DMS114 treated with DMSO at 0.1 percent for 48 hours (cell line): ENCODE results near the gene SAMM50.

ENCODE experiments used
- DNase-seq: peaks from one replicate; lab custom pipeline; 2025; ENCODE audit not compliant: unreplicated experiment; lab: John Stamatoyannopoulos, UW

SAMM50 gene

DNA sequence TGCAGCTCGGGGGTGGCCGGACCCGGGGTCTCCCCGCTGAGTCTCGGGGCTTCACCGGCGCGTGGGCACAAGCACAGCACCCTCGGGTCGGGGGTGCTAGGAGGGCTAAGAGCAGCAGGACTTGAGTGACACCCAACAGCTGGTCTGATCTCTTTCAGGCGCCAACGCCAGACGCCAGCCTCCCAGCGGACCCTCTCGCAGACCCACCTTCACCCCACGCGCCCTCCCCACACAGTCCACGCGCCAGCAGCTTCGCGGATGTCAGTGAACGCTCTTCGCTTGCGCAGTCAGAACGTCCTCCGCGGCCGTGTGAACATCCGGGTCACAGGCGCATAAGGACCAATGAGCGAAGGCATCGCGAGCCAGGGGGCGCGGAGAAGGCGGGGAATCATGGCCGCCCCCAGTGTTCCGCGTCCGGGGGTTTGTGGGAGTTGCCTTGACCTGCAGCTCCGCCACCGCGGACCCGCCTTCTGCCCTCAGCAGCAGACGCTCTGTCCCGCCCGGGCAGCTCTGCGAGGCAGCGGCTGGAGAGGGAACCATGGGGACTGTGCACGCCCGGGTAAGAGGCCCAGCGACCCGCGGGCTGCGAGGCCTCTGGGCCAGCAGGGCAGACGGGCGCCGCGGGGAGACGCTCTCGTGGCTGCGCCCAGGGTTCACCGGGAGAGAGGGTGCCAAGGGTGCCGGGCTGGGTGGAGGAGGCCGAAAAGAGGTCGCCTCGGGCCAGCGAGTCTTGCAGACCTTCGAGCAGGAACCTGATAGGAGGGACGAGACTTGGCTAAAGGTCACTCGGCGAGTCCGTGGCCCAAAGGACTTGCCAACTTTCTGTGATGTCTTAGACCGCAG is at the start of gene SAMM50:
Gene SAMM50 (plus strand): TSS at position 403 of the 843 bp plus-strand sequence. CDS start 136 bp downstream, at position 539.
- DNase-seq = peak; percentile 65

DNA sequence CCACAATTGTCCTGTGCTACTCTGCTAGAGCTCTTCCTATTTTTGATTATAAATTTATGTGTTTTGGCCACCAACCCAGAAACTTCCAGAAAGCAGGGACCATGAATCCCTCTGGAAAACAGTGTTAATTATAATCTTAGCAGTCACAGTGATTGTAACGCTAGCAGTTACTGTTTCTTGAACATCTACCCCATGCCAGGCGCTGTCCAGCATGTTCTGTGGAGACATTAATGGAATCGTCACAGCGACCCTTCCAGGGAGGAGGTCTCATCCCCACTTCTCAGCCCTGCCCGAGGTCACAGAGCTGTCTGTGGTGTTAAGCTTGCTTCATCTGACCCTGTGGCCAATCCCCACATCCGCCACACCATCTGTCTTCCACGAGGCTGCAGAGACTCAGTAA is 49.6 kb upstream of the SAMM50 start:
- no peak for DNase-seq

DNA sequence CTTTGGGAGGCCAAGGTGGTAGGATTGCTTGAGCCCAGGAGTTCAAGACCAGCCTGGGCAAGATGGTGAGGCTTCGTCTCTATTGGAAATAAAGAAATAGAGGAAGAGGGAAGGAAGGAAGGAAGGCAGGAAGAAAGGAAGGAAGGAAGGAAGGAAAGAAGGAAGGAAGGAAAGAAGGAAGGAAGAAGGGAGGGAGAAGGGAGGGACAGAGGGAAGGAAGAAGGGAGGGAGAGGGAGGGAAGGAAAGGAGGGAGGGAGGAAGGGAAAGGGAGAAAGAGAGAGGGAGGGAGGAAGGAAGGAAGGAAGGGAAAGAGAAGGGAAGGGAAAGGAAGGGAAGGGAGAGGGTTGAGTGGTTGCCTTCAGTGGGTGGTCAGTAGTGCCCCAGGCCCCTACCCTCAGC is 45.5 kb upstream of the SAMM50 start:
- DNase-seq = no peak

DNA sequence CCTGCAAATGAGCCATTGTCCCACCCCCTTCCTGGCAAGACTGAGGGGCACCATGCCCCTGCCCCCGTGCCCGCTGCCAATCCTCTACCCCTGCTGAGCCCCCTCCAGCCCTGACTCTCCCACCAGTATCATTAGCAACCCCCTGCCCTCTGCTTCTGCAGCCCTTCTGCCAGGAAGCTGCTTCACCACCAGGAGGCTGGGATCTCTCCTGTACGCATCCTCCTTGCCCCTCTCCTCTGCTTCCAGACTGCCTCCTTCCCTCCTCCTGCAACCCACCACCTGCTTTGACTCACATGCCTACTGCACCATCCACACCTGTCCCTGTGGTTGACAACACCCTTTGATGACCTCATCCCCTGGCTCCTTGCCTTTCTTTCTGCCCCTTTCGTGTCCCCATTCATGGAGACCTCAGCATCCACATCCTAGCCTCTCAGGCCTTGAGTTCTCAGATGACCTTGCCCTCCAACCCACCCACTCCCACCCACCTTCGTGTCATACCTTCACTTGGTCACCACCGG is 45.0 kb upstream of the SAMM50 start:
- DNase-seq = no peak

DNA sequence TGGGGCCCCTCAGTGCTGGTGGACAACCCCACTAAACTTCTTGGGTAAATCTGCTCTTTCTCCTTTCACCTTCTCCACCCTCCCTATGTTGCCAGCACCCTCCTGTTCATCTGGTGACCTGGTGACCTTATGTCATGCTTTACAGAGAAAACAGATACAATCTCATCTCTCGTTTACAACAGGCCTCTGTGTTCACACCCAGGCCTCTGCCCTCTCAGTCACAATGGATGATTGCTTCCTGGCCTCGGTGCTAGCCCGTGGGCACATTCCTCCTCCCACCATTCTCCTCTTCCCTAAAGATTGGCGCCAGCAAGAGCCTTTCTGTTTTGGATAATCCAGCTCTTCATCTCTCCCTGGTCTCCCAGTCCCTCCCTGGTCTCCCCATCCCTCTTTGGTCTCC is 43.9 kb upstream of the SAMM50 start:
- no peak for DNase-seq

DNA sequence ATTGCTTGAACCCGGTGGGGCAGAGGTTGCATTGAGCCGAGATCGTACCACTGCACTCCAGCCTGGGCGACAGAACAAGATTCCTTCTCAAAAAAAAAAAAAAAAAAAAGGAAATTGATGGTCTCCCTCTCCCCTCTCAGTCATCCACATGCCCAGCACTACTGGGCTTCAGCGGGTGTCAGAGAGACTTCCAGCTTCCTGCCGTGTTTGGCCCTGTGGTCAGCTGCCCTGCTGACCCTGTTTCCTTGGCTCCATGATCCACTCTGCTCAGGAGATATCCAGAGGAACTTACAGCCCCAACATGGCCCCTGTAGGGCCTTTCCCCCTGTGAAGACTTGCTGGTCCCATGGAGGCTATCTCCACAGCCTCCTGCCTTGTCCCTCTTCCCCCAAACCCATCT is 37.7 kb upstream of the SAMM50 start:
- DNase-seq = no peak

DNA sequence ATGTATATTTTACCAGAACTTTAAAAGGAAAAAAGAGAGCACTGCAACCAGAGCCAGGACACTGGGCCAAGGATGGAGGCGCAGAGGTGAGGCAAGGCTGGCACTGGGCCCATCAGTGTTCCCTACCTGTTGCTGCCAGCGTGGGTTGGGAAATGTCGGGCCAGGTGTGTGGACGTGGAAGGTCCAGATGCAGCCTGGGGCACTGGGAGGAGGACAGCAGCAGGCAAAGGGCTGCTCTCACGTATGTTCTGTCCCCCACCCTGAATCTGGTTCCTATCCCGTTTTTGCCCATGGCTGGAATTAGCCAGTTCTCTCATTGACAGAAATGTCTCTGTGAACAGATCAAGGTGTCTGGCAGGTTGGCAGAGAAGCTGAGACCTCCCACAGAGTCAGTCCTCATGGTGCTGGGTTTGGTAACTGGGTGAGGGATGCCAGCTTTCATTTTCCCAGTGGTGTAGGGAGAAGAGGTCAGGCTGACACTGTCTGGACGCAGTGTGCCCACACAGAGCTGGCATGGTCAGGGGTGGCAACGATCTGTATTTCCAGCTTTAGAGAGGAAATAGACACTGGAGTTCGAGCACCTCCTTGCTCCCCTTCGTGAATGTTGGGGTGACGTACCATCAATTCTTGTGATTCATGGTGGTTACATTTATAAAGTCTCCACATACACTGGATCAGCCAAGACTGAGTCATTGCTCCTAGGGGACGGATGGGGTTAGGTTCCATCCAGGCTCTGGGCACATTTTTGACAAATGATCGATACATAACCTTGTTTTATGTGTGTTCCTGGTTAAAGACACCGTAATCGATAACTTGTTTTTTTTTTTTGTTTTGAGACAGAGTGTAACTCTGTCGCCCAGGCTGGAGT is 35.9 kb upstream of the SAMM50 start:
- no peak for DNase-seq

DNA sequence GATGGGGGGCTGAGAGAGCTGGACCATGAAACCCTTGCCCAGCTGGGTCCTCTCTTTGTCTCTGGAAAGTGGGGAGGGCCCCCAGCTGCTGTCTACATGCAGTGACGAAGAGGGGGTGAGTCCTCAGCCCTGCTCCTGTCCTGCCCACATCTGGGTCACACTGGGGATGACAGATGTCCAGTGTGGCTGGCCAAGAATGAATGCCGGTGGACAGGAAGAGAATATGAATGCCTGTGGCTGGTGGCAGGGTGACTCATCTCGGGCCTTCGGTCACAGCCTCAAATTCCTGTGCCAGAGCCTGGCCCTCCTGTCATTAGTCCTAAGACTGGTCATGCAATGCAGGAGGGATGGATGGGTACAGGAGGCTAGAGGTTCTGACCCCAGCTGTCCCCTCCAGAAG is 33.9 kb upstream of the SAMM50 start:
- DNase-seq = no peak

DNA sequence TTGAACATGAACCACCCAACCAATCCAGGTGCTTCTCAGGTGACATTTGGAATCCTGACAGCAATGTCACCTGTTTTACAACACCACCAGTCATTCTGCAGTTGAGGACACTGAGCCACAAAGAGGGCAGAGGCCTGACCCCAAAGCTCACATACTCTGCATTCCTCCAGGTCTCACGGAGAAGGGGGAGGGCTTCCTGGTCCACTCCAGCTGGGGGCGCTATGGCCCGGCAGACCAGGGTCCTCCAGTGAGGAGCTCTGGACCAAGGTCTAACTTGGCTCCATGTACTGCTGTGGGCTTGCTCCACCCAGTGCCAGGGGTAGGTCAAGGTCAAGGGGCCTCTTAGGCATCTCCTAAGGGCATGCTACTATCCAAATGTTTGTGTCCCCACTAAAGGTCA is 33.1 kb upstream of the SAMM50 start:
- DNase-seq = no peak

DNA sequence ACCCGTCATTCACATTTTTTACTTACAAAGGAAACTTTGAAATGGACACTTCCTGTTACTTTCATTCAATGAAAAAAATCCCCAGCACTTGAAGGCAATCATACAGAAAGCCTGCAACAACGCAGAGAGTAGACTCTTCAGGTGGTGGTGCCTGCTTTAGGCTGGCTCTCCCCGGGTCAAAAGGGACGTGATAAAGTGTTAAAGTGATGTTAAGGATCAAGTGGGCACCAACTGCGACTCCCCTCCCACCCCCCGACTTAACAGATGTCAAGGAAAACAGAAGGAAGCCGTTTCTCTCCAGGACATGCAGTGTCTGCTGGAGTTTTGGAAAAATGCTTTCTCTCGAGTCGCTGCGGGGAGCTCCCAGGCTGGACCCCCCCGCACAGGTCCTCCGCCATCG is 32.1 kb upstream of the SAMM50 start:
- DNase-seq = no peak

DNA sequence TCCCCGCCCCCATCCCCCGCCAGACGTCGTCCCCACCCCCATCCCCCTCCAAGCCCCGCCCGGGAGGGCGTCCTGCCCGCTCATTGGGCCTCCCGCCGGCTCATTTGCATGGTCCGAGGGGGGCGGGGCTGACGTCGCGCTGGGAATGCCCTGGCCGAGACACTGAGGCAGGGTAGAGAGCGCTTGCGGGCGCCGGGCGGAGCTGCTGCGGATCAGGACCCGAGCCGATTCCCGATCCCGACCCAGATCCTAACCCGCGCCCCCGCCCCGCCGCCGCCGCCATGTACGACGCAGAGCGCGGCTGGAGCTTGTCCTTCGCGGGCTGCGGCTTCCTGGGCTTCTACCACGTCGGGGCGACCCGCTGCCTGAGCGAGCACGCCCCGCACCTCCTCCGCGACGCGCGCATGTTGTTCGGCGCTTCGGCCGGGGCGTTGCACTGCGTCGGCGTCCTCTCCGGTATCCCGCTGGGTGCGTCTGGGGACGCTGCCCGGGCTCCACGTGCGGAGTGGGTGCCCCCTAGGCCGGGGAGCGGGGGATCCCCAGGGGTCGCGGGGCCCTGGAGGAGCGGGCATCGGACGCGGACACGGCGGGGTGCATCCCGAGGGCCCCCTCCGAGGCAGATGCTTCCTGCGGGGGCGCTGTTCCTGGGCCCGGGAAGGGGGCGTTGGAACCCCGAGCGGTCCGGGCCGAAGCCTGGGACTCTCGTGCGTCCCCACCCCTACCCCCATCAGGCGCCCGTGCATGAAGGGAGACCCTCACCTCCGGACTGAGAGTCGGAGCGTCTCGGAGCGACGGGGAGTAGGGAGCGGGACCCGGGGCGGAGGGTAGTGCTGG is 31.4 kb upstream of the SAMM50 start, which contains the start of gene PNPLA3:
Gene PNPLA3 (plus strand): TSS at position 175 of the 834 bp plus-strand sequence. CDS start 107 bp downstream, at position 282.
- peak; percentile 46 for DNase-seq

DNA sequence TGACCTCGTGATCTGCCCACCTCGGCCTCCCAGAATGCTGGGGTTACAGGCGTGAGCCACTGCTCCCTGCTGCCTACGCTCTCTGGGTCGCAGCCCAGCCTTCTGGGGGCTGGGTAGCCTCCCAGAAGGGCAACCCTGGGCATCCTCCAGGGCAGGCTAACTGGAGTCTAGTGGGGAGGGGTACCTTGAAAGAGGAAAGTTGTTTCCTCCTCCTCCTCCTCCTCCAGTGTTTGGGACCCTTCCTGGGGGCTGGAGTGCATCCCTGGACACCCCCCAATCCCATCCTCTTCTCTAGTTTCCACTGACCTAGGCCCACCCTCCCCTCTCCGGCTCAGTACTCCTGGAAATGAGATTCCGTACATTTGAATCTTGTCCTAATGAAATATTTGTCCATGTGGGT is 30.4 kb upstream of the SAMM50 start:
- no peak for DNase-seq

DNA sequence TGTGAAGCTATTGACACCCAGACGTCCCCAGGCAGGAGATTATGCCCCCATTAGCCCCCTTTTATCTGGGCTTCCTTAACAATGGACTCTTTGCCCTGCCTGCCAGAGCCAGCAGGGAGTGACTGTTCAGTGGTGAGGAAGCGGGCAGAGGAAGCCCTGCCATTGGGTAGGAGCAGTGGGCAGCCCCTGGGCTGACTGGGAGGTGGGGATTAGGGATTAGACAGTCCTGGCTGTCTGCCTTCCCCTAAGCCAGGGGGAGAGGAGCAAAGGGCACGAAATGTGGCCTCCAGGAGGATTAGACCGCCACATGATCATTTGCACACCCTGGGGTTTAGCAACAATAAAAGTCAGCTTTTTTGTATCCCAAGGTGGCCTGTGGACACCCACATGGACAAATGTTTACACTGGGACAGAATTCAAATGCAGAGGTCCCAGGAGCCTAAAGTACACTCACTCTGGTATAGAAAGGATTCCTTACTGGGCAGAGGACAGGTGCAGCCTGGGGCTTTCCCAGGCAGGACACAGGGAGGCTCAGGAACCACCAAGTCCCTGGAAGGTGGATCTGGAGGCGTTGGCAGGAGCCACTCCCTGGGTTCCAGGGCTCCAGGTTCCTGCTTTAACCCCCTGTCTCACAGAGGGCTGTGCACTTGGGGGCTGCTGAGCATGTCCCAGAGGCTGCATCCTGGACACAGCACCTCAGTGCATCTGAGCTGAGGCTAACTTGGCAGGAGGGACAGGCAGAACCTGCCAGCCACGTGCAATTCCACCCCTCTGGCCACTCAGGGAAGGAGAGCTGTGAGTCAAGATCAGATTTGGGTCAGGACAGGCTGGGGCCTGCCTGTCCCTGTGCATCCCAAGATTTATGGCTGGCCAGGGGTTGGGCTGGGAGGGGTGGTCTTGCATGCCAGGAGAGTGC is 29.6 kb upstream of the SAMM50 start:
- DNase-seq = no peak

DNA sequence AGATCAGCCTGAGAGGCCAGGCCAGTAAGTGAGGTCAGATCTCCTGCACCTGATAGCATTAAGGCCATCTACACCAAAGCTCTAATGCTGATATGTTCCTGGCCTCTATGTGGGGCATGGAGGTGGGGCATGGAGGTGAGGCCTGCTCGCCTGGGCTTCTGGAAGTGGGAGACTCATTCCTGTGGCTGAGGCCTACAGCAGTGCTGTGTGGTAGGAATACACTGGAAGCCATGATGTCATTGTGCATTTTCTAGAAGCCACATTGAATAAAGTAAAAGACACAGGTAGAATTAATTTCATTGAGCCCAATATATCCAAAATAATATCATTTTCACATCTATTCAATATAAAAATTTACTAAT is 28.9 kb upstream of the SAMM50 start:
- DNase-seq = no peak

DNA sequence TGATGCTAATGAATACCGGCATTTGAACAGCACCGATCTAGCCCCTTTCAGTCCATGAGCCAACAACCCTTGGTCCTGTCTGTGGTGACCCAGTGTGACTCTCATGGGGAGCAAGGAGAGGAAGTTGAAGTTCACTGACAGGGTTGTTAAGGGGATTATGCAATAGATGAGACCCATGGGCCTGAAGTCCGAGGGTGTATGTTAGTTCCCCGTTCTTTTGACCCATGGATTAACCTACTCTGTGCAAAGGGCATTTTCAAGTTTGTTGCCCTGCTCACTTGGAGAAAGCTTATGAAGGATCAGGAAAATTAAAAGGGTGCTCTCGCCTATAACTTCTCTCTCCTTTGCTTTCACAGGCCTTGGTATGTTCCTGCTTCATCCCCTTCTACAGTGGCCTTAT is 26.8 kb upstream of the SAMM50 start:
- DNase-seq = no peak

DNA sequence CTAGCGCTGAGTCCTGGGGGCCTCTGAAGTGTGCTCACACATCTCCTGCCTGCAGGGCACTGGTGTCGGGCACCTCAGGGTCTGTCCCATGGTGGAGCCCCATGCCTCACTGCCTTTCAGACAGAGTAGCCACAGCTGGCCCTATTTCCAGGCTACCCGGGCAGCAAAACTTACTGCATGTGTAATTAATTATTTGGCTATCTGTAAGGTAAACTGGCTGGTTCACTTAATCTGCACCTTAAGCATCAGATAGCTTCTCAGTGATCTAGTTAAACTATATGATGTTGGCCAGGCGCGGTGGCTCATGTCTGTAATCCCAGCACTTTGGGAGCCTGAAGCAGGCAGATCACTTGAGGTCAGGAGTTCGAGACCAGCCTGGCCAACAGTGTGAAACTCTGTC is 26.3 kb upstream of the SAMM50 start:
- DNase-seq = no peak

DNA sequence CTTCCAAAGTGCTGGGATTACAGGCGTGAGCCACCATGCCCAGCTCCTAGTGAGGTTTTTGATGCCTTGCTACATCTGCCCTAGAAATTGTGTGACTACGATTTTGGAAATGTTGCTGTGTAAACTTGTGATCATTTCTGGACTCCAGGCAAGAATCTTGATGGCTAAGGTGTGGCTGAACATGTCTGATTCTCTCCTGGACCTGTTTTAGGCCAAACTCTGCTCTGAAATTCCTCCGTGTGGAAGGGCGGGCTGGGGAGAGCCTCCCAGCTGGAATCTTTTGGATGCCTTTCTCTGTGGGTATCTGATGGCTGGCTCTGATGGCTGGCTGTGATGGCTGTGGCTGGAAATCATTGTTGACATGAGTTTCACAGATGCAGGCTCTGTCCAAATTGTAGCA is 23.5 kb upstream of the SAMM50 start:
- DNase-seq = no peak

DNA sequence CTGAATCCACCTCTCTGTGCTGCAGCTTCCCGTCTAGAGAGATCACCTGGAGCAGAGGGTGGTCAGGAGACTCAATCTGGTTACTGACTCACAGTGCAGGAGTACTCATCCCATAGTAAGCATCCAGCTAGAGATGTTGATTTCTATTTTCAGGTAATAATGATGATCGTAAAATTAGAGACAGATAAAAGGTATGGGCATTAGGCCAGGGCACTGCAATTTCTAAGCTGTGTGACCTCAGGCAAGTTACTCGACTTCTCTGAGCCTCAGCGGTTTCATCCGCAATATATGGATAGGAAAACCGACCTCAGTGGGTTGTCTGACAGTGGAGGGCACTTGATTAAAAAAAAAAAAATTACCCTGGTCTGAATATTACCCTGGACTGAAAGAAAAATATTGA is 13.8 kb upstream of the SAMM50 start:
- DNase-seq = no peak

DNA sequence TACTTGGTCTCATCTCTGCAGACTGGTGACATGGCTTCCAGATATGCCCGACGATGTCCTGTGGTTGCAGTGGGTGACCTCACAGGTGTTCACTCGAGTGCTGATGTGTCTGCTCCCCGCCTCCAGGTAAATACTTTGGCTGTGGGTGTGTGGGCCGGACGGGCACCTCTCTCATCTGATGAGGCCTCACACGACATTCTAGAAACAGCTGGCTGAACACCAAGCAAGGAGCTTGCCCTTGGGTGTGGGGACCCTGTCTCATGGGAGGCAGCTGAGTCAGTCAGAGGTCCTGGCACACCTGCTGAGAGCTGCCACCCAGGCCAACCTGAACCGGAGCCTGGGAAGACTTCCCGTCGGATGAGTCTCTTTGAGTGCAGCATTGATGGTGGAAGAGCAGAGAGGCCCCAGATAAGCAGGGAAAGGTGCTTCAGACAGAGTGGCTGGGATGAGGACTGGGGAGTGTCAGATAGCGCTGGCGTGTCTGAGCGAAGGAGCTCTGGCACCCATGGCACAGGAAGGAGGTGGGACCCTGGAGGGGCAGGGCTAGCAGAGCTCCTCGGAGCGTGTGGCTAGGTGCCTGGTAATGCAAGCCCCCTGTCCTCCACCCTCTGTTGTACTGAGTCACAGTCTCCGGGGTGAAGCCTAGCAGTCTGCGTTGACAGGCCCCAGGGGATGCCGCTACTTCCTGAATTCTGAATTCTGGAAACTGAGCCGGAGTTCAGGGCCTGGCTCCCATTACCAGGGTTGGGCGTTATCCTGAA is 10.4 kb upstream of the SAMM50 start:
- DNase-seq = no peak
